Stimulated activated CD4-positive, alpha-beta T cell treated with anti-CD3 and anti-CD28 coated beads, Interleukin-12 subunit alpha, Interleukin-12 subunit beta, amount 100 ng/mL, for 48 hours (primary cell): ENCODE results near the gene IER2.
A peak's percentile ranks its signal among the peaks of the same experiment; 100 is the strongest.
"Not testable (repeated sequence)": the region's sequence is repeated elsewhere in the genome, so short reads cannot be mapped to it uniquely, and the experiment has no call there.

Experiments used
- DNase-seq, 3 donors: peaks; one replicate each; pipeline ENCODE4 v3.0.0-alpha.2; 2020; ENCODE audit warnings: low read depth in 2 of 3, low spot score in 1 of 3

The IER2 gene

DNA sequence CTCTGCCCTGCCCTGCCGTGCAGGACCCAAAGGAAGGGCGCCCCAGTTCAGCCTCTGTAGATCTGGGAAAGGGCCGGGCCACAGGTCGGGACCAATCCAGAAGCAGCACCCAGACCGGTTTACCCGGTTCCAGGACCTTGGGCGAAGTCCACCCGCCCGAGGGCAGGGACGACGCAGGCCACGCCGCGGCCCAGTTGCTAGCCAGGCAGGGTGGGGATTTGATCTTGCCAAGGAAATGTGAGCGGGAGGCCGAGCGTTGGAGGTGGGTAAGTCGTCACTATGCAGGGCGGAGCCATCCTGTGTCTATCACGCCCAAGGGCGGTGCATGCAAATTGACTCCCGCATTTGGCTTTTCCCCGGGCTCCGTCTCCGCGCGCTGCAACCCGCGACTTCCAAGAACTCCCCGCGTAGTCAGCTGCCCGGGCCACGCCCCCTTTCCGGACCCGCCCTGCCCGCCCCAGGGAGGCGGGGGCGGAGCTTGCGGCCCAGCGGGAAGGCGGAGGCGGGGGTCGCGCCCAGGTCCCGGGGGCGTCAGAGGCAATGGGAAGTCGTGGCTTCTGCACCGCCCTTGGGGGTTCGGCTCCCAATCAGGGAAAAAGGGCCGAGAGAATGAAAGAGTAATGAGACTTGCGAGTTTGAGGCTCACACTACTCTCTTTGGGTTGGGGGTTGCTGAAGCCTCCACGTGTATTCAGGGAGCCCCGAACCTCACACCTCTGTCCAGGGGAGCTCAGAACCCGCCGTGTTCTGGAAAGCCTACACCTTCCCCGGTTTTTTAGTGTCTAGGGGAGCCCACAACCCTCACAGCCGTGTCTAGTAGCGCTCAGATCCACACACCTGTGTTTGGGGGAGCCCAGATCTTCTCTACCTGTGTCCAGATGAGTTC is 12.8 kb downstream of the IER2 start:
- DNase-seq = peak; percentile 88 to 89 (median 89)

GRCh38 chr19:13163609-13164342 is 13.6 kb downstream of the IER2 start:
- DNase-seq = no peak

DNA sequence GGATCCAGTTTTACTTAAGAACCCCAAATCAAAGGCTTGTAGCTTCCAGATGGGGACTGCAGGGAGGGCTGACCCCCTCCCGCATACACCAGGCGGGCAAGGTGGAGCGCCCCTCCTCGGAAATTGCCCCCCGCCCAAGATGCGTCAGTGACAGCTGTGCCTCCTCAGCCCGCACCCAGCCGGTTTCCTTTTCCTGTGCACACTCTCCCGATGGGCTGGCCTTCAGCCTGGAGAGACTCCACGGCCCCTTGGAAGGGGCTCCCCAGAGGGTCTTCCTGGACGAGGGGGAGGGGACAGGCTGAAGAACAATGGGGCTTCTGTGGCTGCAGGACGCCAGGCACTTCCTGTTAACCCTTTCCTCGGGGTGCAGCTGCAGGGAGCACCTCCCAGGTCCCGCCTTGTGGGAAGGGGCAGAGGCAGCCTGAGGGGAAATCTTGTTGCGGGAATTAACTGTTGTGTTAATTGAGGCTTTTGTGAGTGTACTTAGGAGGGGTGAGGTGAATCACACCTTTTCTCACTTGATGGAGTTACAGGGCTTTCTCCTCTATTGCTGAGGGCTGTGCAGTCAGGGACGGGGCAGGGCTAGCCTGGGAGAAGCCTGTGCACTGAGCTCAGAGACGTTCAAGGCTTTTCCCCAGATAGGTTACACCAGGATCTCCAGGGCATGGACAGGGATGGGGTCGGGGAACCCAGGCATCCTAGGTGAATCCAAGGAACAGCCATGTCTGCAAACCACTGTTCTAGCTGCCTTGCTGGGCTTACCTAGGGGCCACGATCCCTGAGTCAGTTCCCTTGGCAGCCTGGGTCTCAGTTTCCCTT is 14.3 kb downstream of the IER2 start:
- DNase-seq = no peak

- DNase-seq = no peak
Measured at GRCh38 chr19:13165162-13165997, 15.2 kb downstream of the IER2 start.

GRCh38 chr19:13166151-13166550 is 15.9 kb downstream of the IER2 start:
- DNase-seq = not testable (repeated sequence)

DNA sequence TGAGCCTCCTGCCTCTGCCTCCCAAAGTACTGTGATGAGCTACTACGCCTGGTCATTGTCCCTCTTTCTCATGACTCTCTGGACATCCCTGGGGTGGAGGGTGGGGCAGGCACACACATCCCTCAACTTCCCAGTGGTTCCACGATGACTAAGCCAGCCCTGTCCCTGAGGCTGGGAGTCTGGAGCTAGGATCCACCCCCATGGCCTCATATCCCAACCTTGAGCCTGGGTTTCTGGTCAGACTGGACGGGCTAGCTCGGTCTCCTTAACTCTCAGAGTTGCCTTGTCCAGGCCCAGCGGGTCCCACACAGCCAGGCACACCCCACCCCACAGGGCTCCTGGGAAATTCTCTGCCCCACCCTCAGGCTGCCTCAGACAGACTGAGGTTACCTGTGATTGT is 19.6 kb downstream of the IER2 start:
- no peak for DNase-seq

DNA sequence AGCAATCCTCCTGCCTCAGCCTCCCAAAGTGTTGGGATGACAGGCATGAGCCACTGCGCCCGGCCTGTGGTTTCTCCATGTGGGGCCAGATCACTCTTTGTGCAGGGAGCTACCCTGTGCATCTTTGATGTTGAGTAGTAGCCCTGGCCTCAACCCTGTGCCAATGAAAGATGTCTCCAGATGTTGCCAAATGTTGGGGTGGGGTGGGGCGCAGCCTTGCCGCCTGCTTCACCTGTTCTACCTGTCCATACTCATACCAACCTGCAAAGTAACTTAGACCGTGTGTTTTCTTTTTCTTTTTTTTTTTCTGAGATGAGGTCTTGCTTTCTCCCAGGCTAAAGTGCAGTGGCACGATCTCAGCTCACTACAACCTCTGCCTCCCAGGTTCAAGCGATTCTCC is 20.9 kb downstream of the IER2 start:
- DNase-seq = no peak

DNA sequence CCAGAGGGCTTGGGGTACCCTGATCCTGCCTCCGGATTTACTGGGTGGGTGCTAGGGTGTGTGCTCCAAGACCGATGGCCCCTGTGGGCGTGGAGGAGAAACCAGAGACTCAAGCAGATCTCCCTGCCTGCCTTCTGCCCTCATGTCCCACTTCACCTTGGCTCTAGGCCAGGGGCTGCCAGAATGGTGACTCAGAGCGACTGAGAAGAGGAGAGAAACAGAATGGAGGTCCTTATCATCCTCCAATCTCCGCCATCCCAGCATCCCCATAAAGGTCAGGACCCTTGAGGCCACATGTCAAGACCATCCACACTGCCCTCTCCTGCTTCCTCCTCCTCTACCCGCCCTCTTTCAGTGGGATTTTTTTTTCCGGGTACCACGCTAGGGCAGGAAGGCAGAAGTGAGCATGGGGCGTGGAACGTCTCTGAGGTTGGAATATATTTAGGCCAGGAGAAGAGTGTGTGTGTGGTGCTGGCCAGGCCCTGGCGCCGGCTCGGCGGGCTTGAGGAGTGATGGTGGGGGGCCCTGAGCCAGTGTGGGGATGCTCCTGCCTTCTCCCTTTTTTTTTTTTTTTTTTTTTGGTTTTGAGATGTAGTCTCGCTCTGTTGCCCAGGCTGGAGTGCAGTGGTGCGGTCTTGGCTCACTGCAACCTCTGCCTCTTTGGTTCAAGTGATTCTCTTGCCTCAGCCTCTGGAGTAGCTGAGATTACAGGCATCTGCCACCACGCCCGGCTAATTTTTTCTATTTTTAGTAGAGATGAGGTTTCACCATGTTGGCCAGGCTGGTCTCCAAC is 22.3 kb downstream of the IER2 start:
- DNase-seq = peak in 2 of 3 donors; percentile 75 to 76

- no peak for DNase-seq
Measured at GRCh38 chr19:13173139-13173737, 23.0 kb downstream of the IER2 start.

DNA sequence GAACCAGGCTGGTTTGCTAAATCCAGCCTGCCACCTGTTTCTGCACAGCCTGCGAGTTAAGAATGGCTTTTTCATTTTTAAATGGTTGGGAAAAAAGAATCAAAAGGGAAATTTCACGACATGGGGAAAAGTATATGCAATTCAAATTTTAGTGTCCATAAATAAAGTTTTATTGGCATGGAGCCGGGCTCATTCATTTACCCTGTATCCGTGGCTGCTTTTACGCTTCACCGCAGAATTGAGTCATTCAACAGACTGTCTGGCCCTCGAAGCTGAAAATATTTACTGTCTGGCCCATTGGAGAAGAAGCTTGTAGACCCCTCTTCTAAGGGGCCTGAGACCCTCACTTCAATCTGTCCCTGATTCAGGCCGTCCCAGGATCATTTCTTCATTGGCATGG is 26.1 kb downstream of the IER2 start:
- no peak for DNase-seq

GRCh38 chr19:13177584-13177983 is 27.4 kb downstream of the IER2 start:
- not testable (repeated sequence) for DNase-seq

GRCh38 chr19:13178291-13178690 is 28.1 kb downstream of the IER2 start:
- not testable (repeated sequence) for DNase-seq

GRCh38 chr19:13181747-13182388 is 31.7 kb downstream of the IER2 start:
- no peak for DNase-seq

DNA sequence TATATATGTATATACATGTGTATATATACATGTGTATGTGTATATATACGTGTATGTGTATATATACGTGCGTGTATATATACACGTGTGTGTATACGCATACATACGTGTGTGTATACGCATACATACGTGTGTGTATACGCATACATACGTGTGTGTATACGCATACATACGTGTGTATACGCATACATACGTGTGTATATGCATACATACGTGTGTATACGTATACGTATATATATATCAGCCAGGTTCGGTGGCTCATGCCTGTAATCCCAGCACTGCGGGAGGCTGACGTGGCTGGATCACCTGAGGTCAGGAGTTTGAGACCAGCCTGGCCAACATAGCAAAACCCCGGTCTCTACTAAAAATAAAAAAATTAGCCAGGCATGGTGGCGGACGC is 34.7 kb downstream of the IER2 start:
- DNase-seq = not testable (repeated sequence)

DNA sequence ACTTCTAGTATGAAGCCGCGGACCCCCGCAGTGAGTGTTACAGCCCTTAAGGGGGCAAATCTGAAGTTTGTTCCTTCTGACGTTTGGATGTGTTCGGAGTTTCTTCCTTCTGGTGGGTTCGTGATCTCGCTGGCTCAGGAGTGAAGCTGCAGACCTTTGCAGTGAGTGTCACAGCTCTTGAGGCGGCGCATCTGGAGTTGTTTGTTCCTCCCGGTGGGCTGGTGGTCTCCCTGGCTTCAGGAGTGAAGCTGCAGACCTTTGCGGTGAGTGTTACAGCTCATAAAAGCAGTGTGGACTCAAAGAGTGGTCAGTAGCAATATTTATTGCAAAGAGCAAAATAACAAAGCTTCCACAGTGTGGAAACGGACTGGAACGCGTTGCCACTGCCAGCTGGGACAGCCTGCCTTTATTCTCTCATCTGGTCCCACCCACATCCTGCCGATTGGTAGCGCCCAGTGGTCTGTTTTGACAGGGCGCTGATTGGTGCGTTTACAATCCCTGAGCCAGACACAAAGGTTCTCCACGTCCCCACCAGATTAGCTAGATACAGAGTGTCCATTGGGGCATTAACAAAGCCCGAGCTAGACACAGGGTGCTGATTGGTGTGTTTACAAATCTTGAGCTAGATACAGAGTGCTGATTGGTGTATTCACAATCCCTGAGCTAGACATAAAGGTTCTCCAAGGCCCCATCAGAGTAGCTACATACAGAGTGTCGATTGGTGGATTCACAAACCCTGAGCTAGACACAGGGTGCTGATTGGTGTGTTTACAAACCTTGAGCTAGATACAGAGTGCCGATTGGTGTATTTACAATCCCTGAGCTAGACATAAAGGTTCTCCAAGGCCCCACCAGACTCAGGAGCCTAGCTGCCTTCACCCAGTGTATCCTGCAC is 35.8 kb downstream of the IER2 start:
- not testable (repeated sequence) for DNase-seq

GRCh38 chr19:13186688-13187087 is 36.5 kb downstream of the IER2 start:
- DNase-seq = not testable (repeated sequence)

DNA sequence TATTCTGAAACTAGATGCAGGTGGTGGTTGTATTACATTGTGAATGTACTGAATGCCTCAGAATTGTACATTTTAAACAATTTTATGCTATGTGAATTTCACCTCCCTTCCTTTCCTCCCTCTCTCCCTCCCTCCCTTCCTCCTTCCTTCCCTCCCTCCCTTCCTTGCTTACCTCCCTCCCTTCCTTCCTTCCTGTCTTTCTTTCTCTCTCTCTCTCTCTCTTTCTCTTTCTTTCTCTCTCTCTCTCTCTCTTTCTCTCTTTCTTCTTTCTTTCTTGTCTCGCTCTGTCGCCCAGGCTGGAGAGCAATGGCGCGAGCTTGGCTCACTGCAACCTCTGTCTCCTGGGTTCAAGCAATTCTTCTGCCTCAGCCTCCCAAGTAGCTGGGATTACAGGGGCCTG is 37.2 kb downstream of the IER2 start:
- no peak for DNase-seq

- no peak for DNase-seq
Measured at GRCh38 chr19:13189600-13189999, 39.4 kb downstream of the IER2 start.
